GM10248 (cell line): ENCODE measurements around the gene TSHR.
A peak's percentile ranks its signal among the peaks of the same experiment; 100 is the strongest.

Experiments used
- CTCF ChIA-PET: fragments of 300-600 bp; sonication (Branson Sonifier 250); formaldehyde crosslinking; extraction: SDS; loops from one replicate; lab custom pipeline; 2021; ENCODE audit warnings: antibody characterized with exemption; lab: Yijun Ruan, JAX
- POLR2A ChIA-PET: fragments of 350-650 bp; sonication (Branson Sonifier 250); formaldehyde crosslinking; extraction: SDS; loops from one replicate; lab custom pipeline; 2020; ENCODE audit warnings: antibody characterized with exemption; lab: Yijun Ruan, JAX
- DNase-seq: peaks from one replicate; pipeline ENCODE4 v3.0.0; 2012; ENCODE audit errors: extremely low spot score
- TF ChIP-seq, protein P1 (sequence below): IDR thresholded peaks from 2 replicates; pipeline ENCODE4 v1.5.1; 2012; ENCODE audit warnings: mild to moderate bottlenecking, low read depth; ENCODE audit errors: extremely low read depth, missing control alignments, control extremely low read depth

The TSHR gene

DNA sequence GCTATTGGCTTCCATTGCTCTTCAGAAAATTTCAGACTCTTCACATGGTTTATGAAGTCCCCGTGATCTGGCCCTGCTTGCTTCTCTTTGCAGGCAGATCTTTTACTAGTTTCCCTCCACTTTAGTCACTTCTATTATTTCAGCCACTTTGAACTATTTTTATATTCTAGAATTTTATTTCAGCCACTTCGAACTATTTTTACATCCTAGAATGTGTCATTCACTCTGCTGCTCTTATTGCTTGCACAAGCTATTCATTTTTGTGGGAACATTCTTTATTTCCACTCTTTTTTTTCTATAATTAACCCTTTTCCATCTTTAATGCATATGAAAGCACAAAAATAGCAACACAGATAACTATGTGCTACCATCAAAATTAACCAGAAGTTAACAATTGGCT, 24.5 kb downstream of the TSHR start:
- TF ChIP-seq, protein P1, sequence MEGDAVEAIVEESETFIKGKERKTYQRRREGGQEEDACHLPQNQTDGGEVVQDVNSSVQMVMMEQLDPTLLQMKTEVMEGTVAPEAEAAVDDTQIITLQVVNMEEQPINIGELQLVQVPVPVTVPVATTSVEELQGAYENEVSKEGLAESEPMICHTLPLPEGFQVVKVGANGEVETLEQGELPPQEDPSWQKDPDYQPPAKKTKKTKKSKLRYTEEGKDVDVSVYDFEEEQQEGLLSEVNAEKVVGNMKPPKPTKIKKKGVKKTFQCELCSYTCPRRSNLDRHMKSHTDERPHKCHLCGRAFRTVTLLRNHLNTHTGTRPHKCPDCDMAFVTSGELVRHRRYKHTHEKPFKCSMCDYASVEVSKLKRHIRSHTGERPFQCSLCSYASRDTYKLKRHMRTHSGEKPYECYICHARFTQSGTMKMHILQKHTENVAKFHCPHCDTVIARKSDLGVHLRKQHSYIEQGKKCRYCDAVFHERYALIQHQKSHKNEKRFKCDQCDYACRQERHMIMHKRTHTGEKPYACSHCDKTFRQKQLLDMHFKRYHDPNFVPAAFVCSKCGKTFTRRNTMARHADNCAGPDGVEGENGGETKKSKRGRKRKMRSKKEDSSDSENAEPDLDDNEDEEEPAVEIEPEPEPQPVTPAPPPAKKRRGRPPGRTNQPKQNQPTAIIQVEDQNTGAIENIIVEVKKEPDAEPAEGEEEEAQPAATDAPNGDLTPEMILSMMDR = no peak
- no peak for DNase-seq
- ChIA-PET POLR2A (no interaction called here), CTCF (interaction anchor here (1.0 to 1.6 kb wide), 3 partner anchors 9 to 16 kb away, joined by 3 to 4 read pairs (median 3); no protein-coding TSS in a partner anchor)

DNA sequence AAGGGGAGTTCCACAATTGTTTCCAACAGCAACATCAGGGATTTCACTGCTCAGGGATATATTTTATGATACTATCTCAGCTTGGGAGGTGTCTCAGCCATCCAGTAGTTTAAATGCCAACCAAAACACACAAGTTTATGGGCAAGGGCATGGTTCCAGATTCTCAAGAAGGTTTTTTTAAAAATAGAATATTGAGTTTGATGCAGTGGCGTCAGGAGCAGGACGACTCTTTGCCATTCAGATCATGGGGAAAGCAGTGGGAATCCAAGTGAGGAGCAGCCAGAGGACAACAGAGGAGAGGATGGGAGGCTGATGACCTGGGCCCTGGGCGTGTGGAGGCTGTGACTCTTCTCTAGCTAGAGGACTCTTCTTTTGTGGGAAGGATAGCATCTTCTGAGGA, 25.7 kb downstream of the TSHR start:
- no peak for DNase-seq
- CTCF ChIA-PET = interaction anchor here (1.2 to 1.6 kb wide), 3 partner anchors 15 to 182 kb away, joined by 3 to 4 read pairs (median 4); no protein-coding TSS in a partner anchor
- POLR2A ChIA-PET = no interaction called here
- TF ChIP-seq, protein P1 = no peak

DNA sequence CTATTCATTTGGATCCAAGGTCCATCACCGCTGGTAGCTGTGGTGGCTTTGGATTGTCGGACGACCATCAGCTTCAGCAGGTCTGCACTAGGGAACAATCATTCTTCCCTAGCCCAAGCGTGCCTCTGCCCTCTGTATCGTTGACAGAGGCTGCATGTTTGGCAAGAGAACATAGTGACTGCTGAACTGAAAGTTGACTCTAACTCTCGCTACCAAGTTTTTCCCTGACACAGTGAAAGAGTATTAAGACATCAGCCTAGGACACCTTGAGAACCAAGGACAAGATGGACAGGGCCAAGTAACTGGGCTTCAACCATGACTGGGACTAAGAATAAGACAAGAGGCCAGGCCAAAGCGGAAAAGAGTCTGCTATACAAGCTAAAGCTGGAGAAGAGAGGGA, 26.3 kb downstream of the TSHR start:
- TF ChIP-seq, protein P1 = no peak
- DNase-seq = no peak
- ChIA-PET CTCF (interaction anchor here (0.9 to 1.4 kb wide), 3 partner anchors 15 to 182 kb away, joined by 3 to 4 read pairs (median 3); no protein-coding TSS in a partner anchor), POLR2A (no interaction called here)

DNA sequence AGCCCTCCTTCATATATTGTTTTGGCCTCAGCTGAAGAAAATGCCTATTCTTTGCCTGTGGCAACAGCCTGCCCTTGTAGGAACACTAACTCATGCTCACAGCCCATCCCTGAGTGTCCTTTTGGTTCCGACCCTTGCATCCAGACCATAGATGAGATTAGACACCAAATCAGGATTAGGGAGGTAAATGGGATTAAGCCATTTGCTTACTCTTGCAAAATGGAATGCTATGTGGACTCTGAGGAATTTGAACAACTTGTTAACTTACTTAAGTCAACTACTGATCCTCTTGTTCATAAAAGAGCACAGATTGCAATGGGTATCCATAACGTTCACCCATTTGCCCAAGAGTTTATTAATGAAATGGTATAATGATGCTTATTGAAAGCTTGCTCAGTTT, 27.3 kb downstream of the TSHR start:
- ChIA-PET CTCF (interaction anchor here (8.7 kb wide), 1 partner anchor 8 kb away, joined by 103 read pairs; no protein-coding TSS in a partner anchor), POLR2A (no interaction called here)
- no peak for DNase-seq
- TF ChIP-seq, protein P1 = no peak

DNA sequence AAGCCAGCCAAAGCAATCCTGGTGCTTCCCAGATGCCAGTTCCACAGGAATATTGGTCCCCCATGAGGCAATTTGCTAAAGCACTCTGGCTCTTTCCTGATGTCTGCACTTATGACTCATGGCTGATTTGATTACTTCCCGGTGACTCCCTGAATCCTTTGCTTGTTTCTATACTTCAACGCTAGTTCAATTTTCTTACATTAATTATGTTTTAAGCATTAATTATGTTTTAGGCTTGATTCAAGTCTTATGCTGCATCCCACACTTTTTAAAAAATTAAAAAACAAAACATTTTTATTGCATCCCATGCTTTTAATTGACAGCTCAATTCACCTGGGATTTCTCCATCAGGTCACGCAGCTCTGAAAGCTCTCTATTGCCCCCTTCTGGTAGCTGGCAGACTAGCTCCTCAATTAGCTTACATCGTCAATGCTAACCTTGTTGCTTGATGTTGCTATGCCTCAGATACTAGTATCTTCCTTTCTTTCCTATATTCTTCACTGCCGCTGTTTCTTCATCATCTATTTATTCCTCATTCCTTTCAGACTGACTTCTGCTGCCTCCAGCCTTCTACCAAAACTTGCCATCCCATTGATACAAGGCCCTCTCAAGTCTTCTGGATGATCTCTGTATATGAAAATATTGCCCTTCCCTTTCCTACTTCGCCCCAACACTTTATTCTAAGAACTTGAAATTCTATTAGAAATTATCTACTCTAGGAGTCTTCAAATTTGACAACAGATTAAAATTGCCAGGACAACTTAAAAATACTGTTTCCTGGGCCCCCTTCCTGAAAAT, 32.0 kb downstream of the TSHR start:
- CTCF ChIA-PET = interaction anchor here (0.8 to 8.7 kb wide), 41 partner anchors 9 to 1934 kb away, joined by 3 to 132 read pairs (median 4); partner anchors contain the start of genes CEP128 and TSHR
- POLR2A ChIA-PET = no interaction called here
- TF ChIP-seq, protein P1 = peak; percentile 94

DNA sequence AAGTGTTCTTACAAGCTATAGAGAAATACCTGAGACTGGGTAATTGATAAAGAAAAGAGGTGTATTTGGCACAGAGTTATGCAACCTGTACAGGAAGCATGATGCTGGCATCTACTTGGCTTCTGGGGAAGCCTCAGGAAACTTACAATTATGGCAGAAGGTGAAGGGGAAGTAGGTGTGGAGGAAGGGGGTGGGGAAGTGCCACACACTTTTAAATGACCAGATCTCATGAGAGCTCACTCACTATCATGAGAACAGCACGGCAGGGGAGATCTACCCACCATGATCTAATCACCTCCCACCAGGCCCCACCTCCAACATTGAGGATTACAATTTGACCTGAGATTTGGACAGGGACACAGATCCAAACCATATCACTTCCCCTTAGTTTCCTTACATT, 32.8 kb downstream of the TSHR start:
- POLR2A ChIA-PET = no interaction called here
- no peak for DNase-seq
- CTCF ChIA-PET = interaction anchor here (1.3 to 8.7 kb wide), 16 partner anchors 9 to 932 kb away, joined by 3 to 132 read pairs (median 4); partner anchors contain the start of genes CEP128 and TSHR
- TF ChIP-seq, protein P1 = no peak

More for the DNA sequence above, 32.0 kb downstream of the TSHR start:
- peak; percentile 68 for DNase-seq
